ENCODE measurements around the gene LARP1B.
"Not testable (repeated sequence)": the region's sequence is repeated elsewhere in the genome, so short reads cannot be mapped to it uniquely, and the experiment has no call there.

DNA sequence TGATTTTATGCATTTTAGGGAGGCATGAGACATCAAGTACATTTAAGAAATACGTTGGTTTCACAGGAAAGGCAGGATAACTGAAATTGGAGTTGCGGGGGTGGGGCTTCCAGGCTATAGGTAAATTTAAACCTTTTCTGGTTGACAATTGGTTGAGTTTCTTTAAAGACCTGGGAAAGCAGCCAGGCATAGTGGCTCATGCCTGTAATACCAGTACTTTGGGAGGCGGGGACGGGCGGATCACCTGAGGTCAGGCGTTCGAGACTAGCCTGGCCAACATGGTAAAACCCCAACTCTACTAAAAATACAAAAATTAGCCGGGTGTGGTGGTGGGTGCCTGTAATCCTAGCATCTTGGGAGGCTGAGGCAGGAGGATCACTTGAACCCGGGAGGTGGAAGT, 6.2 kb upstream of the LARP1B start:
- TF ChIP-seq, protein P1, sequence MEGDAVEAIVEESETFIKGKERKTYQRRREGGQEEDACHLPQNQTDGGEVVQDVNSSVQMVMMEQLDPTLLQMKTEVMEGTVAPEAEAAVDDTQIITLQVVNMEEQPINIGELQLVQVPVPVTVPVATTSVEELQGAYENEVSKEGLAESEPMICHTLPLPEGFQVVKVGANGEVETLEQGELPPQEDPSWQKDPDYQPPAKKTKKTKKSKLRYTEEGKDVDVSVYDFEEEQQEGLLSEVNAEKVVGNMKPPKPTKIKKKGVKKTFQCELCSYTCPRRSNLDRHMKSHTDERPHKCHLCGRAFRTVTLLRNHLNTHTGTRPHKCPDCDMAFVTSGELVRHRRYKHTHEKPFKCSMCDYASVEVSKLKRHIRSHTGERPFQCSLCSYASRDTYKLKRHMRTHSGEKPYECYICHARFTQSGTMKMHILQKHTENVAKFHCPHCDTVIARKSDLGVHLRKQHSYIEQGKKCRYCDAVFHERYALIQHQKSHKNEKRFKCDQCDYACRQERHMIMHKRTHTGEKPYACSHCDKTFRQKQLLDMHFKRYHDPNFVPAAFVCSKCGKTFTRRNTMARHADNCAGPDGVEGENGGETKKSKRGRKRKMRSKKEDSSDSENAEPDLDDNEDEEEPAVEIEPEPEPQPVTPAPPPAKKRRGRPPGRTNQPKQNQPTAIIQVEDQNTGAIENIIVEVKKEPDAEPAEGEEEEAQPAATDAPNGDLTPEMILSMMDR (IDR thresholded peaks at IDR 0.05 in 2 of 3, conservative IDR thresholded peaks at IDR 0.05 in 1 of 3; ENCODE audit: borderline replicate concordance in 1 of 3, insufficient read depth in 1 of 3, low read depth in 2 of 3, low read length in 2 of 3), result not testable (repeated sequence)
- TF ChIP-seq EZH2phosphoT487 (IDR thresholded peaks at IDR 0.05; ENCODE audit: borderline replicate concordance); POLR2A (IDR thresholded peaks at IDR 0.05; ENCODE audit: borderline replicate concordance, extremely low read depth, insufficient read depth, insufficient read length); CBX3 (IDR thresholded peaks at IDR 0.05; ENCODE audit: low read depth); EZH2 (IDR thresholded peaks at IDR 0.05); ZNF274 (IDR thresholded peaks at IDR 0.05; ENCODE audit: low read depth, low read length); YY1 (IDR thresholded peaks at IDR 0.05; ENCODE audit: extremely low read depth, insufficient replicate concordance, low read depth, low read length); JUND (IDR thresholded peaks at IDR 0.05): not testable (repeated sequence)
- TF ChIP-seq, protein P2, sequence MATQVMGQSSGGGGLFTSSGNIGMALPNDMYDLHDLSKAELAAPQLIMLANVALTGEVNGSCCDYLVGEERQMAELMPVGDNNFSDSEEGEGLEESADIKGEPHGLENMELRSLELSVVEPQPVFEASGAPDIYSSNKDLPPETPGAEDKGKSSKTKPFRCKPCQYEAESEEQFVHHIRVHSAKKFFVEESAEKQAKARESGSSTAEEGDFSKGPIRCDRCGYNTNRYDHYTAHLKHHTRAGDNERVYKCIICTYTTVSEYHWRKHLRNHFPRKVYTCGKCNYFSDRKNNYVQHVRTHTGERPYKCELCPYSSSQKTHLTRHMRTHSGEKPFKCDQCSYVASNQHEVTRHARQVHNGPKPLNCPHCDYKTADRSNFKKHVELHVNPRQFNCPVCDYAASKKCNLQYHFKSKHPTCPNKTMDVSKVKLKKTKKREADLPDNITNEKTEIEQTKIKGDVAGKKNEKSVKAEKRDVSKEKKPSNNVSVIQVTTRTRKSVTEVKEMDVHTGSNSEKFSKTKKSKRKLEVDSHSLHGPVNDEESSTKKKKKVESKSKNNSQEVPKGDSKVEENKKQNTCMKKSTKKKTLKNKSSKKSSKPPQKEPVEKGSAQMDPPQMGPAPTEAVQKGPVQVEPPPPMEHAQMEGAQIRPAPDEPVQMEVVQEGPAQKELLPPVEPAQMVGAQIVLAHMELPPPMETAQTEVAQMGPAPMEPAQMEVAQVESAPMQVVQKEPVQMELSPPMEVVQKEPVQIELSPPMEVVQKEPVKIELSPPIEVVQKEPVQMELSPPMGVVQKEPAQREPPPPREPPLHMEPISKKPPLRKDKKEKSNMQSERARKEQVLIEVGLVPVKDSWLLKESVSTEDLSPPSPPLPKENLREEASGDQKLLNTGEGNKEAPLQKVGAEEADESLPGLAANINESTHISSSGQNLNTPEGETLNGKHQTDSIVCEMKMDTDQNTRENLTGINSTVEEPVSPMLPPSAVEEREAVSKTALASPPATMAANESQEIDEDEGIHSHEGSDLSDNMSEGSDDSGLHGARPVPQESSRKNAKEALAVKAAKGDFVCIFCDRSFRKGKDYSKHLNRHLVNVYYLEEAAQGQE (IDR thresholded peaks at IDR 0.05; ENCODE audit: low read depth), result not testable (repeated sequence)
- TF ChIP-seq, protein P3, sequence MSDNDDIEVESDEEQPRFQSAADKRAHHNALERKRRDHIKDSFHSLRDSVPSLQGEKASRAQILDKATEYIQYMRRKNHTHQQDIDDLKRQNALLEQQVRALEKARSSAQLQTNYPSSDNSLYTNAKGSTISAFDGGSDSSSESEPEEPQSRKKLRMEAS (IDR thresholded peaks at IDR 0.05), result not testable (repeated sequence)
- TF ChIP-seq, protein P4, sequence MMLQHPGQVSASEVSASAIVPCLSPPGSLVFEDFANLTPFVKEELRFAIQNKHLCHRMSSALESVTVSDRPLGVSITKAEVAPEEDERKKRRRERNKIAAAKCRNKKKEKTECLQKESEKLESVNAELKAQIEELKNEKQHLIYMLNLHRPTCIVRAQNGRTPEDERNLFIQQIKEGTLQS (IDR thresholded peaks at IDR 0.05), result not testable (repeated sequence)
